Measurements from ENCODE around the gene KLC1.

The KLC1 gene

DNA sequence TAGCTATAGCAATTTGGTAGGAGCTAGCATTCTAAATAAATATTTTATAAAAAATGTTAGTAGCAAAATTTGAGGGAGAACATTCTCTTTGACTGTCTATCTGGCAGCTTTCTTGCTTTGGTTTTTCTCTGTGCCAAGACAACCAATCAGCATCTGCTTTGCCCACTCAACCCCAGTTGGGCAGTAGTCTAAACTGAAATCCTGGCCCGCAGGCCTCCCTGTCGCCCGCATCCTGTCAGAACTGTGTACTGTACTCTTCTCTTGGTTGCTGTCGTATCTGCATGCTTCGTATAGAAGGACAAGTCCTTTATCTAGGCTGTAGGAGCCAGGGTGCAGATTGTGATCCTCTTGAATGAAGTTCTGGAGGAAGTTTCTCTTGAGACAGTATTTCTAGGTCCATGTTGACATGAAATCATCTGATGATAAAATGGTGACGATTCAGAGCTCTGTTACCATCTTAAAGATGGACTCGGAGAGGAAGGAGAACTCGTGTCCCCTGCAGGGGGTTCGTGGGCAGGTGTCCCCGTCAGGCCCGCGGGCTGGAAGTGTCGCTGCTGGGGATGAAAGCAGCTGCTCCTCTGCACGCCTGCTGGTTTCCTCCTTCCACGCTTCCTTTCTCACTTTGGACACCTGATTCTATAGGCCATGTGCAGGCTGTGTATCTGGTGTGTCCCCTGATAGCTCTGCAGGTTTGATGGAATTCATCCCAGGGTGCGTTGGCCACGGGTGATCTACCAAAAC, 51.6 kb downstream of the KLC1 start:
- TF ChIP-seq, protein P1, sequence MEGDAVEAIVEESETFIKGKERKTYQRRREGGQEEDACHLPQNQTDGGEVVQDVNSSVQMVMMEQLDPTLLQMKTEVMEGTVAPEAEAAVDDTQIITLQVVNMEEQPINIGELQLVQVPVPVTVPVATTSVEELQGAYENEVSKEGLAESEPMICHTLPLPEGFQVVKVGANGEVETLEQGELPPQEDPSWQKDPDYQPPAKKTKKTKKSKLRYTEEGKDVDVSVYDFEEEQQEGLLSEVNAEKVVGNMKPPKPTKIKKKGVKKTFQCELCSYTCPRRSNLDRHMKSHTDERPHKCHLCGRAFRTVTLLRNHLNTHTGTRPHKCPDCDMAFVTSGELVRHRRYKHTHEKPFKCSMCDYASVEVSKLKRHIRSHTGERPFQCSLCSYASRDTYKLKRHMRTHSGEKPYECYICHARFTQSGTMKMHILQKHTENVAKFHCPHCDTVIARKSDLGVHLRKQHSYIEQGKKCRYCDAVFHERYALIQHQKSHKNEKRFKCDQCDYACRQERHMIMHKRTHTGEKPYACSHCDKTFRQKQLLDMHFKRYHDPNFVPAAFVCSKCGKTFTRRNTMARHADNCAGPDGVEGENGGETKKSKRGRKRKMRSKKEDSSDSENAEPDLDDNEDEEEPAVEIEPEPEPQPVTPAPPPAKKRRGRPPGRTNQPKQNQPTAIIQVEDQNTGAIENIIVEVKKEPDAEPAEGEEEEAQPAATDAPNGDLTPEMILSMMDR (IDR thresholded peaks at IDR 0.05; ENCODE audit: low read depth, low read length), result no peak
- DNase-seq (ENCODE audit: low read depth in 2 of 2), result no peak
- no peak overlapping the region for H3K4me3 ChIP-seq (replicated peaks in 1 of 2; ENCODE audit: low read depth in 2 of 2, low read length in 2 of 2)

DNA sequence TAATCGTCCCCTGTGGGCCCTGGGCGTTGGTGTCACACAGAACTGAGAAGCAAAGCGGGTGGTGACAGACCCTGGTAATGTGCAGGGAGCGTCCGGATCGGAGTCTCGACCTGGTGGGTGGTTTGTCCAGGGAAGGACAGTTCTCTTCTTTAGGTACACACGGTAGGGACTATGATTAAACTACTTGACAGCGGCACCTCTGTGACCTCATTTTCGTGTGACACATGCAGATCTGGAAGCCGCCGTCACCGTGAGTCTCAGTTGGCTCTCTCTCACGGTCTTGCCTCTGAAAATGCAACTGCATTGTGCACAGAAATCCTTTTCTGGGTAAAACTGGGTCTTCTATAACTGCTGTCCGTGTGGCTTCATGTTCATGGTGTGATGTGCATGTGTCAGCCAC, 54.1 kb downstream of the KLC1 start:
- no peak overlapping the region for H3K4me3 ChIP-seq (replicated peaks in 1 of 2; ENCODE audit: low read depth in 2 of 2, low read length in 2 of 2)
- TF ChIP-seq, protein P1 (IDR thresholded peaks at IDR 0.05; ENCODE audit: low read depth, low read length), result no peak
- DNase-seq (ENCODE audit: low read depth in 2 of 2), result no peak

DNA sequence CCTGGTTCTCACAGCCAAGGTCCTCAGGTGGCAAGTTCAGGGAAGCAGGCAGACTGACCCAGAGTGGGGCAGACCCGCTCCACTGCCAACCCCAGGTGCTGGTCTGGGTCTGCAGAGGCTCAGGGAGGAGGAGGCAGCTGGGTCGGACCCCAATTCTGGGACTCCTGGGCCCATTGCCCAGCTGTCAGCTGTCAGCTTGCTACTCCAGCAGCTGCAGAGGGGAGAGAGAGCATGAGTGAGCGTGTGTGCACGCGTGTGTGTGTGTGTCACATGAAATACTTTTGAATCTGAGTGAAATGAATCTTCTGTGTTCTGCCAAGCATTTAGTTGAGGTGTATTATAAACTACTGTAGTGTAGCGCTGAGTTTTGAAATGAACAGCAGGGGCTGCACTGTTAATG, 55.5 kb downstream of the KLC1 start:
- DNase-seq (ENCODE audit: low read depth in 2 of 2), result no peak
- TF ChIP-seq, protein P1 (IDR thresholded peaks at IDR 0.05; ENCODE audit: low read depth, low read length), result no peak

DNA sequence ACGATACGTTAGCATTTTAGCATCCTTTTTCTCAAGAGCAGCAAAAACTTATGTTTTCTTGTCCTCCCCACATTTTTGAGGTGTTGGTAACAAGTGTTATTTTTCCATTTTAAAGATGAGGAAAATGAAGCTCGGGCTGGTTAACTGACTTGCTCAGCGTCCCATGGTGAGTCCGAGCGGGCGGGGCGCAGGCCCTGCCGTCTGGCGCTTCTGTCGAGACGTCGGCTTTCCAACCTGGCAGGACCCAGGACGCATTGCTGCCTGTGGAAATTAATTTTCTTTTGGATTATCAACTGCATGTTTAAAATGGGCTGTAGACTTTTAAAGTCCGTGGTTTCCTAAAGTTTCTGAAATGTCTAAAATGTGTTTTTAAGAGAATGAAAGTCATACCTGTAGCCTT, 55.9 kb downstream of the KLC1 start:
- TF ChIP-seq, protein P1 (IDR thresholded peaks at IDR 0.05; ENCODE audit: low read depth, low read length), result no peak
- H3K4me3 ChIP-seq (replicated peaks in 1 of 2; ENCODE audit: low read depth in 2 of 2, low read length in 2 of 2), result no peak overlapping the region

More for the DNA sequence above, 55.5 kb downstream of the KLC1 start:
- H3K4me3 ChIP-seq (replicated peaks in 1 of 2; ENCODE audit: low read depth in 2 of 2, low read length in 2 of 2), result no peak overlapping the region

DNA sequence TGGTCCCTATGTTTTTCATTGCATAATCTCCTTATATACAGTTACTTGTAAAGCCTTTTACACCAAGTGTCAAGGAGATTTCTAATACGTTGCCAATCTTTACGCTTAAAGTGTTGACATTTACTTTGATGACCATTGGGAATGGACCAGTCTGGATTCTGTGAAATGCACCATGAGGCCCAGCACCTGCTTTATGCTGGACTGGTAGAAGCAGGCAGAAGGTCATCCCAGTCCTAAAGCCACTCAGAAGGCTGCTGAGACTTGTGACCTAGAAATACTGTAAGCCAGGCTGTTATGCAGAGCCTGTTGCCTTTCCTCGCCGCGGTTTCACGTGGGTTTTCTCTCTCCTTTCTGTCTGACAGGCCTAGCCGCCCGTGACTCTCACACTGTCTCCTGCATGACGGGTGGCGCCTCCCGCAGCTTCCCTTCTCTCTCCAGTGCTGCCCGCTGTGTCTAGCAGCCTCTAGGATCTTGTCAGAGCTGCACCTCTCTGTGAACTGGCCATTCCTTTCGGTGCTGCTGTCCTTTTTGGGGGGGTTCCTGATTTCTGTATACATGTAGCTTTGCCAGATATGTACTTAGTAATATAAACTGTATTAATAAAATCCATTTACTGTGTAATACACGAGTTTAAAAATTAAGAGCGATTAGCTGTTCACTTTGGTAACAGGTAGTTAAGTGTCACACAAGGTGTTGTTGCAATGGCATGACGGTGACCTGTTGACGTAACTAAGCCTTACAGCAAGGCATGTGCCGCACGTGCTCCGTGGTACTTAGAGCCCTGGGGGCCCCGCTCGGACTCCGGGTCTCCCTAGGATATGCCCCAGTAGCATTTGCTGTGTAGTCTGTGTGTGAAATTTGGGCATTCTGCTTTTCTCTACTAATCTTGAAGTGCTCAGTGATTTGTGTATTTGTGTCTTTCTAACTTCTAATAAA, 56.5 kb downstream of the KLC1 start:
- H3K4me3 ChIP-seq (replicated peaks in 1 of 2; ENCODE audit: low read depth in 2 of 2, low read length in 2 of 2), result no peak overlapping the region
- no peak for DNase-seq (ENCODE audit: low read depth in 2 of 2)
- TF ChIP-seq, protein P1 (IDR thresholded peaks at IDR 0.05; ENCODE audit: low read depth, low read length), result no peak

More for the DNA sequence above, 55.9 kb downstream of the KLC1 start:
- no peak for DNase-seq (ENCODE audit: low read depth in 2 of 2)

DNA sequence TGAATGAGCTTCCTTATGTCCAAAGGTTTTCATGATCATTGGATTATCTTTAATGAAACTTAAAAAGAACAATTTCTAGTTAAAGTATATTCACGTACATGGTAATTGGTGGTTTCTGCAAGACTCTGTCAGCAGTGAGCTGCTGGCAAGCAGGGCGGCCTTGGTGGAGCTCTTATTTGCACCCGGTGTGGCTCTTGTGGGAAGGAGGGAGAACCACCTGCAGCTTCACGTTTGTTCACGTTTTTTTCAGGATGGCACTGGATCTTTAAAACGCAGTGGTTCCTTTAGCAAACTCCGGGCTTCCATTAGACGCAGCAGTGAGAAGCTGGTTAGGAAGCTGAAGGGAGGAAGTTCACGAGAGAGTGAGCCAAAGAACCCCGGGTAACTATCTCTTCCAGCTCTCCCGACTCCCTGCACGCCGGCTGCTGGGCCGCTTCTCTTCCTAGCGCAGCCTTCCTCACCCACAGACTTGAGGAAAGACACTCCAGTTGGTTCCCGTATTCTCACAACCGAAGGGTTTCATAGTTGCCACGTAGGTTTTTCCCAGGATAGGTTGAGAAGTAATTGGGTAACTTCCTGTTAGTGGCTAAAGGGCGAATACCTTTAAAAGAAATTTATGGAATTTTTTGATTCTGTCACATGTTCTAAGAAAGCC, 57.9 kb downstream of the KLC1 start:
- H3K4me3 ChIP-seq (replicated peaks in 1 of 2; ENCODE audit: low read depth in 2 of 2, low read length in 2 of 2), result no peak overlapping the region
- DNase-seq (ENCODE audit: low read depth in 2 of 2), result peak; percentile 73 to 79
- TF ChIP-seq, protein P1 (IDR thresholded peaks at IDR 0.05; ENCODE audit: low read depth, low read length), result no peak

All from cardiac fibroblast (primary cell).